ENCODE data around the gene PGBD4.

DNA sequence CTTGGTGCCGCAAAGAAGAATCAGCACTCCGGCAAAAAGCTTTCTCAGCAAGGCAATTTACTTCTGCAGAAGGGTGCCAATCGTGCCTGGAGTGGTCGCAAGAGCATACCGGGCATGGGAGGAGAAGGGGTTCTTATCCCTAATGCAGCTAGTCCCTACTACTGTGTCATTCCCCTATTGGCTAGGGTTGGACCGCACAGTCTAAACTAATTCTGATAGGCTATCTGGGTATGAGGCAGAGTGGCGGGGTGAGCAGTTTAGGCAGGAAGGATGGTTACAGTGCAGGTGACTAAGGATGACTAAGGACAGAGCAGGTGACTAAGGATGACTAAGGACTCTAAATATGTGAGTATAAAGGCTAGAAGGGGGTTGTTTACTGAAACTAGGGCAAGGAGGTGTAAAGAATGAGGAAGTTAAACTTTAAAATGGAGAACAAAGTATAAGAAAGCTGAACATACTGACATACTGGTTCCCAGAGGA, 52.9 kb downstream of the PGBD4 start:
- TF ChIP-seq, protein P1, sequence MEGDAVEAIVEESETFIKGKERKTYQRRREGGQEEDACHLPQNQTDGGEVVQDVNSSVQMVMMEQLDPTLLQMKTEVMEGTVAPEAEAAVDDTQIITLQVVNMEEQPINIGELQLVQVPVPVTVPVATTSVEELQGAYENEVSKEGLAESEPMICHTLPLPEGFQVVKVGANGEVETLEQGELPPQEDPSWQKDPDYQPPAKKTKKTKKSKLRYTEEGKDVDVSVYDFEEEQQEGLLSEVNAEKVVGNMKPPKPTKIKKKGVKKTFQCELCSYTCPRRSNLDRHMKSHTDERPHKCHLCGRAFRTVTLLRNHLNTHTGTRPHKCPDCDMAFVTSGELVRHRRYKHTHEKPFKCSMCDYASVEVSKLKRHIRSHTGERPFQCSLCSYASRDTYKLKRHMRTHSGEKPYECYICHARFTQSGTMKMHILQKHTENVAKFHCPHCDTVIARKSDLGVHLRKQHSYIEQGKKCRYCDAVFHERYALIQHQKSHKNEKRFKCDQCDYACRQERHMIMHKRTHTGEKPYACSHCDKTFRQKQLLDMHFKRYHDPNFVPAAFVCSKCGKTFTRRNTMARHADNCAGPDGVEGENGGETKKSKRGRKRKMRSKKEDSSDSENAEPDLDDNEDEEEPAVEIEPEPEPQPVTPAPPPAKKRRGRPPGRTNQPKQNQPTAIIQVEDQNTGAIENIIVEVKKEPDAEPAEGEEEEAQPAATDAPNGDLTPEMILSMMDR (IDR thresholded peaks at IDR 0.05): no peak
- no peak for TF ChIP-seq POLR2A (IDR thresholded peaks at IDR 0.05)

Data from body of pancreas (tissue), 4 donors.